ENCODE measurements around the gene NRXN2.

NRXN2 gene

DNA sequence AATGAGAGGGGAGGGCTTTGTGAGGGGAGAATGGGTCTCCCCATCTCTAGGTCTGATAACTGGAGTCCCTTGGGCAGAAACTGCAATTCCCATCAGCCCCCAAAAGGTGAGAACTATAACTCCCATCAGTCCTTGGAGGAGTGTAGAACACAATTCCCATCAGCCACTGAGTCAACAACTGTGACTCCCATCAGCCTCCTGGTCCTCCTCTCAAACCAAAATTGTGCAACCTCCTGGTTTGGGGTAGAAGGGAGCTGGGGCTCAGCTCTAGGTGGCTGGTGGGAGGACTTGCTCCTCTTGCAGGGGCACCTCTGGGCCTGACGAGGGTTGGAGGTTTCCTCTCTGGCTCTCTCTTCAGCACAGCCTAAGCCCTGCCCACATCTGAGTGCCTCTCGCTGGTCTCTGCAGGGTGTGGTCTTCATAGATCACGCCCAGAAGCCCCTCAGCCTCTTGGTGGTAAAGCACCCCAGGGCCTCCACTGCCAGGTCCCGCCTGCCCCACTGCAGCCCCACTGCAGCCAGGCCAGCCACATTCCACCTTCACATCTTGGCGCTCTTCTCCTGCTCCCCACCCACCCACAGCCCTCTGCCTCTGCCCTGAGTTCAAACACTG is 113.5 kb downstream of the NRXN2 start:
- in situ Hi-C loops (cut with MboI; ENCODE audit: low sequenced_read_pairs) = no loop called here

- in situ Hi-C loops (cut with MboI; ENCODE audit: low sequenced_read_pairs) = no loop called here
These were observed 114.4 kb downstream of the NRXN2 start for GRCh38 chr11:64608636-64609035.

- in situ Hi-C loops (cut with MboI; ENCODE audit: low sequenced_read_pairs) = no loop called here
These were observed 115.0 kb downstream of the NRXN2 start for GRCh38 chr11:64608046-64608445.

GRCh38 chr11:64607381-64607985 is 115.5 kb downstream of the NRXN2 start:
- in situ Hi-C loops (cut with MboI; ENCODE audit: low sequenced_read_pairs) = no loop called here

- in situ Hi-C loops (cut with MboI; ENCODE audit: low sequenced_read_pairs) = no loop called here
These were observed 116.1 kb downstream of the NRXN2 start for GRCh38 chr11:64606796-64607380.

- in situ Hi-C loops (cut with MboI; ENCODE audit: low sequenced_read_pairs) = no loop called here
These were observed 117.1 kb downstream of the NRXN2 start for GRCh38 chr11:64605656-64606585.

GRCh38 chr11:64605244-64605560 is 117.8 kb downstream of the NRXN2 start:
- in situ Hi-C loops (cut with MboI; ENCODE audit: low sequenced_read_pairs) = no loop called here

GRCh38 chr11:64604458-64605243 is 118.3 kb downstream of the NRXN2 start:
- in situ Hi-C loops (cut with MboI; ENCODE audit: low sequenced_read_pairs) = no loop called here

- in situ Hi-C loops (cut with MboI; ENCODE audit: low sequenced_read_pairs) = no loop called here
These were observed 119.4 kb downstream of the NRXN2 start for GRCh38 chr11:64603411-64604110.

- in situ Hi-C loops (cut with MboI; ENCODE audit: low sequenced_read_pairs) = no loop called here
These were observed 120.4 kb downstream of the NRXN2 start for GRCh38 chr11:64602466-64603070.

DNA sequence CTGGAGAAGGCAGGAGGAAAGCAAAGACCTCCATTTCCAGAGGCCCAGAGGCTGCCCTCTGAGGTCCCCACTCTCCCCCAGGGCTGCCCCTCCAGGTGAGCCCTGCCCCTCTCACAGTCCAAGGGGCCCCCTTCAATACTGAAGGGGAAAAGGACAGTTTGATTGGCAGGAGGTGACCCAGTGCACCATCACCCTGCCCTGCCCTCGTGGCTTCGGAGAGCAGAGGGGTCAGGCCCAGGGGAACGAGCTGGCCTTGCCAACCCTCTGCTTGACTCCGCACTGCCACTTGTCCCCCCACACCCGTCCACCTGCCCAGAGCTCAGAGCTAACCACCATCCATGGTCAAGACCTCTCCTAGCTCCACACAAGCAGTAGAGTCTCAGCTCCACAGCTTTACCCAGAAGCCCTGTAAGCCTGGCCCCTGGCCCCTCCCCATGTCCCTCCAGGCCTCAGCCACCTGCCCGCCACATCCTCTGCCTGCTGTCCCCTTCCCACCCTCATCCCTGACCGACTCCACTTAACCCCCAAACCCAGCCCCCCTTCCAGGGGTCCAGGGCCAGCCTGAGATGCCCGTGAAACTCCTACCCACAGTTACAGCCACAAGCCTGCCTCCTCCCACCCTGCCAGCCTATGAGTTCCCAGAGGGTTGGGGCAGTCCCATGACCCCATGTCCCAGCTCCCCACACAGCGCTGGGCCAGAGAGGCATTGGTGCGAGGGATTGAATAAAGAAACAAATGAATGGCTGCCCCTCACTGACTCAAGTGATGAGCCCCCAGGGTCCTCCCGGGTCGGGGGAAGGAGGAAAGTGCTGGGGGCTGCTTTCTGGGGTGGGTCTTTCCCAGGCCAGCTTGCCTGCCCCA is 121.2 kb downstream of the NRXN2 start:
- in situ Hi-C loops (cut with MboI; ENCODE audit: low sequenced_read_pairs) = no loop called here

GRCh38 chr11:64600281-64600992 is 122.6 kb downstream of the NRXN2 start:
- in situ Hi-C loops (cut with MboI; ENCODE audit: low sequenced_read_pairs) = no loop called here

DNA sequence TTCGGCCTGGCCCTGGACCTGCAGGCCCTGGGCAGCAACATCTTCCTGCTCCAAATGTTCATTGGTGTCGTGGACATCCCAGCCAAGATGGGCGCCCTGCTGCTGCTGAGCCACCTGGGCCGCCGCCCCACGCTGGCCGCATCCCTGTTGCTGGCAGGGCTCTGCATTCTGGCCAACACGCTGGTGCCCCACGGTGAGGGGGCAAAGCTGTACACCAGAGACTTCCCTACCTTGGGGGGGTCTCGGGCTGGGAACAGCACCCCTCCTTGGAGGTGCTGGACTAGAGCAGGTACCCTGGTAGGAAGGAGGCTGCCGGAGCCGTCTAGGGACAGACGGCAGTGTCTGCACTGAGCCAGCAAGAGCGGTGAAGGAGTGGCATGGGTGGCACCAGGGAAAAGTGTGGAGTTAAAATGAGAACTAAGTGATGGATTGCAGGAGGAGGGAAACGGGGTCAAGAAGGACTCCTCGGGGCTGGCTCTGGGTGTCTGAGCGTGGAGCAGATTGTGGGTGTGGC is 123.2 kb downstream of the NRXN2 start:
- in situ Hi-C loops (cut with MboI; ENCODE audit: low sequenced_read_pairs) = no loop called here

- in situ Hi-C loops (cut with MboI; ENCODE audit: low sequenced_read_pairs) = no loop called here
These were observed 124.0 kb downstream of the NRXN2 start for GRCh38 chr11:64598797-64599697.

DNA sequence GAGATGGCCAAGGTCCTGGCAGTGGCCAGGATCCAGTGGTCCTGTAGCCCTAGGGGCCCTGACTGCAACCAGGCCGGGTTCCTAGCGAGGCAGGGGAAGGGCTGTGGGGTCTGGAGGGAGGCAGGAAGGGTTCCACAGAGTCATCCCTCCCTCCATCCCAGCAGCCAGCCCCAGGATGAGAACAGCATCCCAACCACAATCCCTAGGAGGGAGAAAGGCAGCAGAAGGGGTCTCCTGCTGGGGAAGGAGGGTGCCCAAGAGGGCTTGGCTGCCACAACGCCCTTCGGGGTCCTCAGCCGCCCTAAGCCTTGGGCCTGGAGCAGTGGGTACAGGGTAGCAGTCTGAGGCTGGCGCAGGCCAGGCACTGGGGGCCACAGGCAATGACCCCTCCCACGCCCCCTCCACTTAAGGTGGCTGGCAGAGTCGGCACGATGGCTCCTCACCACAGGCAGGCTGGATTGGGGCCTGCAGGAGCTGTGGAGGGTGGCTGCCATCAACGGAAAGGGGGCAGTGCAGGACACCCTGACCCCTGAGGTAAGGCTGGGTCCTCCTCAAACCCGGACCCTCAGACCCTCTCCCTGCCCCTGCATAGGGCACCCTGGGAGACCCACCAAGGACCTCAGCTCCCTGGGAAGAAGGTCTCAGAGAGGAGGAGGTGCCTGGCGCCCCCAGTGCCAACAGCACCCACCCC is 124.7 kb downstream of the NRXN2 start:
- in situ Hi-C loops (cut with MboI; ENCODE audit: low sequenced_read_pairs) = no loop called here

GRCh38 chr11:64597671-64598101 is 125.3 kb downstream of the NRXN2 start:
- in situ Hi-C loops (cut with MboI; ENCODE audit: low sequenced_read_pairs) = no loop called here
